WERI-Rb-1 (cell line): Measurements from ENCODE around the gene HMX2.

Experiments
- DNase-seq: peaks from one replicate; pipeline ENCODE4 v3.0.0-alpha.2; 2020
- H3K27ac ChIP-seq: fragments of 250-450 bp; sonication (Bioruptor Pico); 2 replicates; pipeline ENCODE4 v1.5.1; 2020; ENCODE audit warnings: mild to moderate bottlenecking, moderate library complexity
- H3K27me3 ChIP-seq: fragments of 250-450 bp; sonication (Bioruptor Pico); 2 replicates; pipeline ENCODE4 v1.5.1; 2021; ENCODE audit warnings: mild to moderate bottlenecking, low read depth, moderate library complexity; ENCODE audit not compliant: insufficient read depth, severe bottlenecking
- H3K36me3 ChIP-seq: fragments of 250-450 bp; sonication (Bioruptor Pico); 2 replicates; pipeline ENCODE4 v1.5.1; 2020; ENCODE audit warnings: mild to moderate bottlenecking, moderate library complexity
- H3K4me3 ChIP-seq: 2 replicates; pipeline ENCODE4 v1.5.1; 2011; ENCODE audit warnings: low read depth, mild to moderate bottlenecking, control low read depth, low read length
- H3K9me3 ChIP-seq: fragments of 250-450 bp; sonication (Bioruptor Pico); 2 replicates; pipeline ENCODE4 v1.5.1; 2021; ENCODE audit warnings: mild to moderate bottlenecking, moderate library complexity; ENCODE audit not compliant: severe bottlenecking
- CTCF ChIP-seq: IDR thresholded peaks from 2 replicates; pipeline ENCODE4 v1.5.1; 2011; ENCODE audit warnings: low read depth, mild to moderate bottlenecking, control low read depth, inconsistent platforms, low read length

The HMX2 gene

GRCh38 chr10:123132576-123133477, 15.1 kb upstream of the HMX2 start:
- TF ChIP-seq CTCF, result peak; percentile 88
- Histone ChIP-seq H3K27ac (no peak overlapping the region), H3K36me3 (no peaks in the 10 kb centered on the region), H3K27me3 (peaks cover 98% of the 10 kb centered on the region), H3K9me3 (peaks cover 5% of the 10 kb centered on the region), H3K4me3 (no peak overlapping the region)
- peak; percentile 87 for DNase-seq

- DNase-seq, result no peak
- Histone ChIP-seq H3K27ac (no peak overlapping the region), H3K27me3 (peaks cover 99% of the 10 kb centered on the region), H3K9me3 (no peaks in the 10 kb centered on the region), H3K36me3 (no peaks in the 10 kb centered on the region), H3K4me3 (no peak overlapping the region)
- TF ChIP-seq CTCF, result no peak
These were observed 14.2 kb upstream of the HMX2 start for GRCh38 chr10:123133541-123134342.

- no peak overlapping the region for H3K27ac ChIP-seq
- H3K27me3 ChIP-seq, result peaks cover 99% of the 10 kb centered on the region
- H3K36me3 ChIP-seq, result no peaks in the 10 kb centered on the region
- DNase-seq, result no peak
- TF ChIP-seq CTCF, result no peak
- no peaks in the 10 kb centered on the region for H3K9me3 ChIP-seq
- H3K4me3 ChIP-seq, result no peak overlapping the region
These were observed 13.5 kb upstream of the HMX2 start for GRCh38 chr10:123134343-123134914.

GRCh38 chr10:123134915-123135414, 13.0 kb upstream of the HMX2 start:
- H3K9me3 ChIP-seq, result no peaks in the 10 kb centered on the region
- H3K27me3 ChIP-seq, result peaks cover 99% of the 10 kb centered on the region
- peak overlapping the region; percentile 26 for H3K4me3 ChIP-seq
- no peak for TF ChIP-seq CTCF
- no peaks in the 10 kb centered on the region for H3K36me3 ChIP-seq
- no peak for DNase-seq
- no peak overlapping the region for H3K27ac ChIP-seq

- Histone ChIP-seq H3K27ac (no peak within 1 kb of the TSS), H3K9me3 (no peaks in the 10 kb centered on the region), H3K36me3 (no peaks in the 10 kb centered on the region), H3K27me3 (peaks cover 99% of the 10 kb centered on the region), H3K4me3 (peak within 1 kb of the TSS; percentile 26)
- no peak for TF ChIP-seq CTCF
- peak; percentile 38 for DNase-seq
These were observed 12.4 kb upstream of the HMX2 start, which contains the start of gene HMX3 for GRCh38 chr10:123135415-123136141. Gene HMX3, plus strand, starts transcription at chr10:123135970. Its CDS starts 81 bp downstream, at chr10:123136051.
